AG04449 (cell line): ENCODE measurements around the gene EPOP.
A peak's percentile ranks its signal among the peaks of the same experiment; 100 is the strongest.

Source experiments
- CTCF ChIA-PET: fragments of 350-600 bp; formaldehyde crosslinking; extraction: SDS; loops from one replicate; lab custom pipeline; 2021; ENCODE audit warnings: antibody characterized with exemption; lab: Yijun Ruan, JAX
- POLR2A ChIA-PET: fragments of 400-600, 350-600 bp; formaldehyde crosslinking; extraction: SDS; loops from one replicate; lab custom pipeline; 2020; ENCODE audit warnings: antibody characterized with exemption, inconsistent platforms; lab: Yijun Ruan, JAX
- DNase-seq: peaks from one replicate; pipeline ENCODE4 v3.0.0-alpha.2; 2010; ENCODE audit warnings: low read depth, low spot score
- H3K4me3 ChIP-seq: 2 replicates; pipeline ENCODE4 v1.5.1; 2011; ENCODE audit warnings: low read depth, mild to moderate bottlenecking, control low read depth, low read length
- CTCF ChIP-seq: IDR thresholded peaks from one replicate; pipeline ENCODE4 v1.5.1; 2011; ENCODE audit warnings: mild to moderate bottlenecking, moderate library complexity, low read length, control low read depth, inconsistent platforms; ENCODE audit not compliant: insufficient read depth; ENCODE audit errors: missing control alignments

The EPOP gene

GRCh38 chr17:38685491-38685890, 10.7 kb upstream of the EPOP start:
- ChIA-PET POLR2A (no interaction called here), CTCF (interaction anchor here (1.0 to 2.8 kb wide), 5 partner anchors 8 to 50 kb away, joined by 3 to 15 read pairs (median 5); partner anchors contain the start of gene EPOP)
- DNase-seq = no peak
- no peak overlapping the region for H3K4me3 ChIP-seq
- TF ChIP-seq CTCF = no peak

GRCh38 chr17:38681096-38681495, 6.3 kb upstream of the EPOP start:
- DNase-seq = no peak
- no peak overlapping the region for H3K4me3 ChIP-seq
- ChIA-PET CTCF (interaction anchor here (0.6 to 2.0 kb wide), 6 partner anchors 13 to 122 kb away, joined by 3 to 6 read pairs (median 4); no protein-coding TSS in a partner anchor), POLR2A (no interaction called here)
- no peak for TF ChIP-seq CTCF

- ChIA-PET CTCF (interaction anchor here (0.8 to 6.7 kb wide), 15 partner anchors 8 to 566 kb away, joined by 3 to 84 read pairs (median 4); partner anchors contain the start of genes PCGF2 and PSMB3), POLR2A (no interaction called here)
Observed at GRCh38 chr17:38677819-38678218, 3.1 kb upstream of the EPOP start.

GRCh38 chr17:38676706-38677504, 2.1 kb upstream of the EPOP start:
- CTCF ChIA-PET = interaction anchor here (0.6 to 6.7 kb wide), 22 partner anchors 9 to 567 kb away, joined by 3 to 84 read pairs (median 5); partner anchors contain the start of genes CISD3, PCGF2 and PSMB3
- POLR2A ChIA-PET = no interaction called here

More at GRCh38 chr17:38677819-38678218, 3.1 kb upstream of the EPOP start:
- no peak for DNase-seq
- no peak overlapping the region for H3K4me3 ChIP-seq
- TF ChIP-seq CTCF = no peak

GRCh38 chr17:38674014-38674748, 576 bp downstream of the EPOP start:
- no peak for TF ChIP-seq CTCF
- H3K4me3 ChIP-seq = peak overlapping the region; percentile 53
- CTCF ChIA-PET = interaction anchor here (1.4 to 6.7 kb wide), 5 partner anchors 10 to 116 kb away, joined by 5 to 84 read pairs (median 7); no protein-coding TSS in a partner anchor
- POLR2A ChIA-PET = no interaction called here
- DNase-seq = no peak

More at GRCh38 chr17:38676706-38677504, 2.1 kb upstream of the EPOP start:
- TF ChIP-seq CTCF = peak; percentile 88
- H3K4me3 ChIP-seq = no peak overlapping the region
- no peak for DNase-seq
